ENCODE data around the gene SIN3A. TPM values are rescaled to one million over a fixed set of nuclear protein-coding genes. Genes with fewer than 3 reads are reported as not detected.
"Not testable (repeated sequence)": the region's sequence is repeated elsewhere in the genome, so short reads cannot be mapped to it uniquely, and the experiment has no call there.

Gene SIN3A
- total and polyA plus RNA-seq, 5 experiments from 2014 or later = 12.4 to 137 (median 17.0) TPM

GRCh38 chr15:75350601-75351361 is 100.7 kb downstream of the SIN3A start:
- Mint-ChIP-seq H3K4me3 (peak overlapping the region in 3 of 10 donors; percentile 5 to 86 (median 81)), H3K4me1 (peaks cover 17 to 42% (median 40%) of the 10 kb centered on the region in 4 donors), H3K9me3 (peaks cover 0 to 27% (median 4%) of the 10 kb centered on the region in 9 donors), H3K36me3 (peaks cover 0 to 3% (median 2%) of the 10 kb centered on the region in 3 donors), H3K27ac (peak overlapping the region; percentile 81 to 100 (median 96)), H3K27me3 (peaks cover 0 to 3% (median 0%) of the 10 kb centered on the region in 5 donors)
- DNase-seq = peak in 1 of 10 donors; percentile 7
- POLR2A ChIA-PET = interaction anchor here (0.6 to 7.3 kb wide), 6 partner anchors 15 to 108 kb away, joined by 3 to 76 read pairs (median 4); partner anchors contain the start of genes COMMD4, MAN2C1 and SIN3A
- ATAC-seq = no peak

GRCh38 chr15:75349851-75350588 is 101.5 kb downstream of the SIN3A start:
- peak overlapping the region; percentile 81 to 100 (median 96) for H3K27ac Mint-ChIP-seq
- ATAC-seq (peak; percentile 54 to 87), DNase-seq (peak; percentile 35 to 93 (median 88))
- H3K27me3 Mint-ChIP-seq = peaks cover 0 to 3% (median 0%) of the 10 kb centered on the region in 5 donors
- H3K4me3 Mint-ChIP-seq = peak overlapping the region; percentile 20 to 86 (median 72)
- peaks cover 0 to 27% (median 4%) of the 10 kb centered on the region in 9 donors for H3K9me3 Mint-ChIP-seq
- peaks cover 17 to 47% (median 43%) of the 10 kb centered on the region in 4 donors for H3K4me1 Mint-ChIP-seq
- POLR2A ChIA-PET = interaction anchor here (0.8 to 7.3 kb wide), 6 partner anchors 15 to 105 kb away, joined by 3 to 76 read pairs (median 6); partner anchors contain the start of genes COMMD4, MAN2C1 and SIN3A
- H3K36me3 Mint-ChIP-seq = peaks cover 0 to 3% (median 0%) of the 10 kb centered on the region in 3 donors

GRCh38 chr15:75349351-75349669 is 102.2 kb downstream of the SIN3A start:
- H3K4me1 Mint-ChIP-seq = peaks cover 17 to 47% (median 43%) of the 10 kb centered on the region in 4 donors
- H3K27ac Mint-ChIP-seq = peak overlapping the region; percentile 33 to 100 (median 96)
- H3K9me3 Mint-ChIP-seq = peaks cover 0 to 27% (median 4%) of the 10 kb centered on the region in 9 donors
- H3K27me3 Mint-ChIP-seq, H3K36me3 Mint-ChIP-seq, ATAC-seq: not testable (repeated sequence)
- peak in 1 of 10 donors; percentile 9 for DNase-seq
- peak overlapping the region; percentile 8 to 89 (median 74) for H3K4me3 Mint-ChIP-seq
- POLR2A ChIA-PET = interaction anchor here (0.7 to 7.3 kb wide), 5 partner anchors 14 to 276 kb away, joined by 3 to 76 read pairs (median 8); partner anchors contain the start of genes MAN2C1, SIN3A and SNUPN

GRCh38 chr15:75348562-75349350 is 102.7 kb downstream of the SIN3A start:
- Mint-ChIP-seq H3K9me3 (peaks cover 0 to 27% (median 4%) of the 10 kb centered on the region in 9 donors), H3K36me3 (peaks cover 0 to 3% (median 0%) of the 10 kb centered on the region in 3 donors), H3K27ac (peak overlapping the region in 9 of 10 donors; percentile 43 to 95 (median 84)), H3K4me1 (peaks cover 17 to 48% (median 44%) of the 10 kb centered on the region in 4 donors), H3K27me3 (peaks cover 0 to 3% (median 0%) of the 10 kb centered on the region in 5 donors), H3K4me3 (peak overlapping the region; percentile 62 to 89 (median 74))
- POLR2A ChIA-PET = interaction anchor here (0.7 to 7.3 kb wide), 8 partner anchors 11 to 291 kb away, joined by 3 to 76 read pairs (median 6); partner anchors contain the start of genes IMP3, MAN2C1, SIN3A and SNUPN
- DNase-seq (no peak), ATAC-seq (no peak)

GRCh38 chr15:75348034-75348561 is 103.4 kb downstream of the SIN3A start:
- peak overlapping the region in 8 of 10 donors; percentile 43 to 92 (median 84) for H3K27ac Mint-ChIP-seq
- H3K4me1 Mint-ChIP-seq = peaks cover 17 to 48% (median 44%) of the 10 kb centered on the region in 4 donors
- POLR2A ChIA-PET = interaction anchor here (0.8 to 7.3 kb wide), 8 partner anchors 12 to 298 kb away, joined by 3 to 76 read pairs (median 4); partner anchors contain the start of genes IMP3 and MAN2C1
- peaks cover 0 to 3% (median 0%) of the 10 kb centered on the region in 3 donors for H3K36me3 Mint-ChIP-seq
- peaks cover 0 to 3% (median 0%) of the 10 kb centered on the region in 5 donors for H3K27me3 Mint-ChIP-seq
- peak overlapping the region; percentile 71 to 93 (median 88) for H3K4me3 Mint-ChIP-seq
- DNase-seq (peak in 1 of 10 donors; percentile 18), ATAC-seq (no peak)
- H3K9me3 Mint-ChIP-seq = peaks cover 0 to 27% (median 4%) of the 10 kb centered on the region in 9 donors

- POLR2A ChIA-PET = interaction anchor here (0.7 to 7.3 kb wide), 10 partner anchors 13 to 454 kb away, joined by 3 to 76 read pairs (median 4); partner anchors contain the start of genes IMP3 and MAN2C1
- ATAC-seq (peak; percentile 68 to 80), DNase-seq (peak; percentile 44 to 81 (median 62))
- Mint-ChIP-seq H3K36me3 (peaks cover 0 to 3% (median 0%) of the 10 kb centered on the region in 3 donors), H3K4me1 (peaks cover 17 to 48% (median 44%) of the 10 kb centered on the region in 4 donors), H3K27me3 (peaks cover 0 to 3% (median 0%) of the 10 kb centered on the region in 5 donors), H3K9me3 (peaks cover 0 to 27% (median 4%) of the 10 kb centered on the region in 9 donors), H3K27ac (peak overlapping the region; percentile 65 to 96 (median 84)), H3K4me3 (peak overlapping the region; percentile 81 to 93 (median 88))
Observed at GRCh38 chr15:75347222-75348033, 104.1 kb downstream of the SIN3A start.

- H3K36me3 Mint-ChIP-seq = peaks cover 0 to 3% (median 0%) of the 10 kb centered on the region in 3 donors
- ATAC-seq (peak in 1 of 2 donors; percentile 5), DNase-seq (no peak)
- H3K9me3 Mint-ChIP-seq = peaks cover 0 to 27% (median 4%) of the 10 kb centered on the region in 9 donors
- peaks cover 0 to 3% (median 0%) of the 10 kb centered on the region in 5 donors for H3K27me3 Mint-ChIP-seq
- peak within 1 kb of the TSS; percentile 81 to 93 (median 88) for H3K4me3 Mint-ChIP-seq
- POLR2A ChIA-PET = interaction anchor here (0.6 to 7.3 kb wide), 6 partner anchors 16 to 472 kb away, joined by 3 to 76 read pairs (median 4); partner anchors contain the start of genes IMP3 and MAN2C1
- peaks cover 17 to 48% (median 44%) of the 10 kb centered on the region in 4 donors for H3K4me1 Mint-ChIP-seq
- peak within 1 kb of the TSS; percentile 65 to 96 (median 84) for H3K27ac Mint-ChIP-seq
Observed at GRCh38 chr15:75346796-75347221, 104.7 kb downstream of the SIN3A start, which contains the start of gene NEIL1. NEIL1 (plus strand) TSS chr15:75347039; CDS start chr15:75348906, 1,867 bp downstream.

GRCh38 chr15:75343953-75344352 is 107.5 kb downstream of the SIN3A start:
- POLR2A ChIA-PET, H3K36me3 Mint-ChIP-seq, H3K27ac Mint-ChIP-seq, H3K27me3 Mint-ChIP-seq, H3K4me3 Mint-ChIP-seq, DNase-seq, ATAC-seq: not testable (repeated sequence)
- H3K4me1 Mint-ChIP-seq = peaks cover 10 to 27% (median 22%) of the 10 kb centered on the region in 4 donors
- peaks cover 0 to 12% (median 0%) of the 10 kb centered on the region in 9 donors for H3K9me3 Mint-ChIP-seq

- no peak overlapping the region for H3K27ac Mint-ChIP-seq
- H3K4me1 Mint-ChIP-seq = peaks cover 10 to 19% (median 15%) of the 10 kb centered on the region in 4 donors
- POLR2A ChIA-PET = no interaction called here
- H3K27me3 Mint-ChIP-seq = no peaks in the 10 kb centered on the region
- H3K36me3 Mint-ChIP-seq = peaks cover 0 to 7% (median 7%) of the 10 kb centered on the region in 3 donors
- peaks cover 0 to 1% (median 0%) of the 10 kb centered on the region in 9 donors for H3K9me3 Mint-ChIP-seq
- no peak for DNase-seq
- no peak for ATAC-seq
- H3K4me3 Mint-ChIP-seq = no peak overlapping the region
Observed at GRCh38 chr15:75342221-75342620, 109.3 kb downstream of the SIN3A start.

GRCh38 chr15:75339531-75340240 is 111.8 kb downstream of the SIN3A start:
- Mint-ChIP-seq H3K27me3 (no peaks in the 10 kb centered on the region), H3K4me1 (peaks cover 16 to 28% (median 23%) of the 10 kb centered on the region in 4 donors), H3K4me3 (peak overlapping the region in 1 of 10 donors; percentile 31), H3K36me3 (peaks cover 0 to 7% (median 7%) of the 10 kb centered on the region in 3 donors), H3K9me3 (no peaks in the 10 kb centered on the region), H3K27ac (peak overlapping the region in 2 of 10 donors; percentile 10 to 27)
- ATAC-seq (no peak), DNase-seq (no peak)
- POLR2A ChIA-PET = no interaction called here

Measured in naive thymus-derived CD8-positive, alpha-beta T cell (primary cell).